Body of pancreas (tissue), 4 donors: ENCODE data around the gene SPC24. TPM values are rescaled to one million over a fixed set of nuclear protein-coding genes. Genes with fewer than 3 reads are reported as not detected.

ENCODE experiments used
- ATAC-seq: fragments of 150-250 bp; one replicate; pipeline ENCODE4 v1.9.1; 2016
- DNase-seq, 4 donors: peaks; one replicate each; pipeline ENCODE4 v3.0.0-alpha.2; 2019
- H3K27ac ChIP-seq, 4 donors: fragments of 200-600 bp; sonication (generic); 1 replicate in 3 of 4; 2 replicates in 1 of 4; pipeline versions ENCODE4 v1.5.1 to v1.6.1; 2016 to 2019; ENCODE audit warnings: mild to moderate bottlenecking in 1 of 4, mixed read lengths in 1 of 4, moderate library complexity in 1 of 4
- H3K27me3 ChIP-seq, 2 donors: fragments of 200-600 bp; sonication (generic); one replicate each; pipeline ENCODE4 v1.6.0; 2016; ENCODE audit warnings: mild to moderate bottlenecking in 1 of 2
- H3K36me3 ChIP-seq, 2 donors: fragments of 200-600 bp; sonication (generic); replicated peaks in 1 of 2; 2 replicates each; pipeline ENCODE4 v1.5.1; 2016; ENCODE audit warnings: low read depth in 2 of 2; ENCODE audit not compliant: insufficient read depth in 1 of 2
- H3K4me1 ChIP-seq: fragments of 200-600 bp; sonication (generic); one replicate; pipeline ENCODE4 v1.6.0; 2016
- H3K4me3 ChIP-seq, 2 donors: fragments of 200-600 bp; sonication (generic); 1 replicate in 1 of 2; 2 replicates in 1 of 2; pipeline ENCODE4 v1.5.1; 2016 to 2019
- H3K9me3 ChIP-seq, 3 donors: fragments of 200-600 bp; sonication (generic); 1 replicate in 2 of 3; 2 replicates in 1 of 3; pipeline ENCODE4 v1.5.1; 2016
- CTCF ChIP-seq, 7 experiments: fragments of 450-650 bp in 4 of 7; fragments of 200-600 bp in 3 of 7; sonication (generic) in 3 of 7; IDR thresholded peaks; one replicate each; pipeline ENCODE4 v1.5.1; 2016 to 2019; ENCODE audit warnings: antibody characterized with exemption in 7 of 7
- POLR2A ChIP-seq, 3 donors: fragments of 450-650 bp; IDR thresholded peaks; one replicate each; pipeline ENCODE4 v1.6.1; 2016; ENCODE audit warnings: antibody characterized with exemption in 3 of 3, mild to moderate bottlenecking in 2 of 3
- WGBS, 2 donors: methylation state at CpG; one replicate each; pipeline ENCODE4 v1.1.5; 2017; 5-methylcytosine and 5-hydroxymethylcytosine counted together
- intact Hi-C: fragments of 100-400 bp; cut with DNase I; formaldehyde crosslinking; loops from one replicate; pipeline ENCODE4 v1.15.1; 2023
- total RNA-seq, 2 donors: library from RNA; depleted of rRNA; stranded (reverse); fragments of >200 nt; gene quantifications; one replicate each; pipeline ENCODE4 v1.1.0, GENCODE V29; 2016

The SPC24 gene
- total RNA-seq, 2 donors from 2014 or later = 1.8 to 6.9 TPM

DNA sequence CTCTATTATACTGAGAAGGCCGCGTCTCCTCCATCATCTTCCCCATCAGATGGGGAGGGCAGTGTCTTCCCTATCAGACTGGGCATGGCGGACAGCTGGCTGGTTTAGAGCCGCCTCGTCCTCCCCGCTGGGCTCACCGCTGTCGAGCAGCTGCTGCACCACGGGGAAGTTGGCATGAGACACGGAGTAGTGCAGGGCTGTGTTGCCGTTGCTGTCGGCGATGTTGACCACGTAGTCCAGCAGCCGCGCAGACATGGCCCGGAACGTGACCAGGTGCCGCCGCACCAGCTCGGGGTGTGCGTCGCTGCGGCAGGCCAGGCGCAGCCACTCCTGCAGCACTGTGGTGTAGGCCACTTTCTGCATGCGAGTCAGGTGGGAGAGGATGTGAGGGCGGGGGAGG is 18.8 kb upstream of the SPC24 start:
- intact Hi-C loops = no loop called here
- DNase-seq = no peak
- Histone ChIP-seq H3K27ac (no peak overlapping the region), H3K4me3 (no peak overlapping the region), H3K9me3 (no peaks in the 10 kb centered on the region), H3K27me3 (no peaks in the 10 kb centered on the region), H3K4me1 (no peaks in the 10 kb centered on the region), H3K36me3 (peaks cover 0 to 41% of the 10 kb centered on the region in 2 donors)
- TF ChIP-seq POLR2A (IDR thresholded peaks at IDR 0.05) (no peak), CTCF (IDR thresholded peaks at IDR 0.05) (no peak)
- 94 to 100% methylated on average over 2 to 27 of the region's 27 CpGs for WGBS, 2 donors
- ATAC-seq = no peak

- ATAC-seq (no peak), DNase-seq (no peak)
- Histone ChIP-seq H3K36me3 (peaks cover 0 to 42% of the 10 kb centered on the region in 2 donors), H3K27me3 (no peaks in the 10 kb centered on the region), H3K9me3 (no peaks in the 10 kb centered on the region), H3K4me1 (no peaks in the 10 kb centered on the region), H3K27ac (no peak overlapping the region), H3K4me3 (no peak overlapping the region)
- intact Hi-C loops = no loop called here
- WGBS, 2 donors = 78 to 87% methylated on average over 7 to 8 of the region's 8 CpGs
- no peak for TF ChIP-seq CTCF (IDR thresholded peaks at IDR 0.05)
- TF ChIP-seq POLR2A (IDR thresholded peaks at IDR 0.05) = no peak
Measured at GRCh38 chr19:11173516-11174155, 18.1 kb upstream of the SPC24 start.

- no peaks in the 10 kb centered on the region for H3K27me3 ChIP-seq
- DNase-seq = no peak
- ATAC-seq = no peak
- H3K4me3 ChIP-seq = no peak overlapping the region
- no peak overlapping the region for H3K27ac ChIP-seq
- WGBS, 2 donors = 95 to 100% methylated on average over 4 to 6 of the region's 6 CpGs
- intact Hi-C loops = no loop called here
- TF ChIP-seq POLR2A (IDR thresholded peaks at IDR 0.05) = no peak
- no peak for TF ChIP-seq CTCF (IDR thresholded peaks at IDR 0.05)
- no peaks in the 10 kb centered on the region for H3K4me1 ChIP-seq
- H3K9me3 ChIP-seq = no peaks in the 10 kb centered on the region
- H3K36me3 ChIP-seq = peaks cover 0 to 38% of the 10 kb centered on the region in 2 donors
Measured at GRCh38 chr19:11172576-11172975, 17.0 kb upstream of the SPC24 start.

DNA sequence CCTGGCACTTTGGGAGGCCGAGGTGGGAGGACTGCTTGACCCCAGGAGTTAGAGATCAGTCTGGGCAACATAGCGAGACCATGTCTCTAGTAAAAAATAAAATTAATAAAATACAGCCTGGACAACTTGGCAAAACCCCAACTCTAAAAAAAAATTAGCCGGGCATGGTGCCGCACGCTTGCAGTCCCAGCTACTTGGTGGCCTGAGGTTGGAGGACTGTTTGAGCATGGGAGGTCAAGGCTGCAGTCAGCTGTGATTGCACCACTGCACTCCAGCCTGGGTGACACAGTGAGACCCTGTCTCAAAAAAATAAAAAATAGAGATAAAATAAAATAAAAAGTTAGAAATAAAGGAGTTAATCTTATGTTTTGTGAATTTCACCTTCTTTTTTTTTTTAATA is 15.6 kb upstream of the SPC24 start:
- Histone ChIP-seq H3K36me3 (peaks cover 0 to 30% of the 10 kb centered on the region in 2 donors), H3K27me3 (no peaks in the 10 kb centered on the region), H3K27ac (no peak overlapping the region), H3K9me3 (no peaks in the 10 kb centered on the region), H3K4me1 (no peaks in the 10 kb centered on the region), H3K4me3 (no peak overlapping the region)
- DNase-seq = no peak
- ATAC-seq = no peak
- TF ChIP-seq CTCF (IDR thresholded peaks at IDR 0.05) = no peak
- no peak for TF ChIP-seq POLR2A (IDR thresholded peaks at IDR 0.05)
- WGBS, 2 donors = 72 to 77% methylated on average over 5 of the region's 5 CpGs
- intact Hi-C loops = no loop called here
